NCI-H1417 (cell line): ENCODE measurements around the gene FSIP1.

Source experiments
- DNase-seq, 3 experiments: peaks; one replicate each; lab custom pipeline; 2025; lab: John Stamatoyannopoulos, UW

Gene FSIP1

DNA sequence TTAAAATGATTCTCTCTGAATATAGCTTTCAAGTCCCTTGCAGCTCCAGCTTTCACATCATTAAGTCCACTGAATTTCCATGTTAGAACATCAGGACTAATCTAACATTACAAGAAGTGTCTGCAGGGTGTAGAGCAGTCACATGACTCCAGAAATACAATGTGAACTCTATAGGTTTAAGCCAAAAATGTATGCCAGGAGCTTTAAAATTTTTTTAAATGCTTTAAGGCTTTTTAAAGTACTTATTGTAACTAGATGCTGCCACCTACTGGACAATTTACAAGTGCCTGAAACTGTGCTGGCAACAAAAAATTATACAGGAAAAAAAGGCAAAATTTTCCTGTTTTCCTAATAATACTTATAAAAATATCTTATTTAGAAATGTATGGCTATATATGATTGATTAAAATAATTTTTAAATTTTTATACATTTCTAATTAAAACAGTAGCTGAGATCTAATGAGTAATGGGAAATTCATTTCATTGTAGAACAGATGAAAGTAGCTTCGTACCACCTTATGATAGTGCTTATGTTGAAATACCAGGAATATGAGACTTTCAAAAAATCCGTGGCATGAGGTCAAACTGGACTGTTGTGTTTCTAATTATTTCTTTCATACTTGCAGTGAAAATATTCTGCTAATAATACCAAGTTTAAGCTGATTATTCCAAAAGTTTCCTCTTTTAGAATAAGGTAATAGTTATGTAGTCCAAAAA lies 25.7 kb downstream of the FSIP1 start:
- DNase-seq, result peak; percentile 4 to 64 (median 18)

DNA sequence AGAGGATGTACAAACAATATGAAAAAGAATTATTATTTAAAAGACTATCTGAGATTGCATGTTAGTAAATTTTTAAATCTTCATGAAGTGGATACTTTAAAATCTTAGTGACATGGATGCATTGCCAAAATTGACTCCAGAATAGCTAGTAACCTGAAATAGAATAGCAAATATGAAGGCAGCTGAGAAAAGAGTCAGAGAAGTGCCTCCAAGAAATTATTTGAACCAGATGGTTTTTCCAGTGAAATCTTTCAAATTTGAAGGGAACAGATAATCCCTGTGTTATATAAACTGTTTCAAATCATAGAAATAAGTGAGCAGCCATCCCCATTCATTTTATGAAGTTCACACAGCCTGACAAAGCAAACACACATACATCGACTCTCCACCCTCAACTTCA lies 29.6 kb downstream of the FSIP1 start:
- no peak for DNase-seq

DNA sequence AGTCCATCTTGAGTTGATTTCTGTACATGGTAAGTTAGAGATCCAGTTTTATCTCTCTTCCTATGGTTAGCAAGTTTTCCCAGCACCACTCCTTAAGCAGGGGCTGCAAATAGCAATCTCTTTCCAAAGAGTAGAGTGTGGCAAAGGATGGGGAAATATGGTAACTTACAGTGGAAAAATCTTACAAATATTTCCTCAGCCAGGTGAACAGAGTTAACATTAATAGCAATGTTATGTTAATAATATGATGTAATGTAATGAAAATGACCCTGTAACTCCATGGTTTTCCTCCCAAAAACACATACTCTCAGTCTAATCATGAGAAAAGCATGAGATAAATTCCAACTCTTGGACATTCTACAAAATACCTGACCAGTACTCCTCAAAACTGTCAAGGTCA lies 30.4 kb downstream of the FSIP1 start:
- DNase-seq, result no peak

DNA sequence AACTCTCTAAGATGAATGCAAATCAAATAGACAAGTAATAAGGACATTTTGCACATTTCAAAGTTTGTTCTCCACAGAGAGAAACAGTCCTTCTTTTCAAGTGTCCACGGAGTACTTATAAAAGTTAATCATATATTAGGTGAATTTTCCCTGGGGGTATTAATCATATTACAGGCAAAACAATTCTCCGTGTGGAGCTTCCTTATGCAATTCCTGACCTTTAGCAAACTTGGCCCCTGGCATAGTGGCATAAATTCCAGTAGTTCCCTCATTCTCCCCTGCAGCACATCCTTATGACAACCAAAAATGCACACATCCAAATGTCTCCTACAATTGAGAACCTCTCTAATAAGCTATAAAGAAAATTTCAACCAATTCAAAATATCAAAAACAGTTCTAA lies 34.4 kb downstream of the FSIP1 start:
- no peak for DNase-seq

DNA sequence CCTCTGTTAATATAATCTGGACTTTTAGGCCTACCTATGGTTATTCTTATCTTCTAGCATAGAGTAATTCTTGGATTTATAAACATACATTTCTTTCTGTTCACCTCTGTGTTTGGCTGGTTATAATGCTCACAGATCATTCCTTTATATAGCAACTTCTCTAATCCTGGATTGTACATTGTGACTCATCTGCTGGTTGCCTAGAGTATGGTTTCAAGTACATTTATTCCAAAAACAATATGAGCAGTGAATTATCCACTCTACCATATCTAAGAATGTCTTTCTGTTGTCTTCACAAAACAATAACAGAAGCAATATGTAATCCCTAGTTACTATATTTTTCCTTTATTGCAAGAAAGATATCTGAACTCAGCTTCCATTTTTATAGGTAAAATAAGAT lies 35.3 kb downstream of the FSIP1 start:
- no peak for DNase-seq

DNA sequence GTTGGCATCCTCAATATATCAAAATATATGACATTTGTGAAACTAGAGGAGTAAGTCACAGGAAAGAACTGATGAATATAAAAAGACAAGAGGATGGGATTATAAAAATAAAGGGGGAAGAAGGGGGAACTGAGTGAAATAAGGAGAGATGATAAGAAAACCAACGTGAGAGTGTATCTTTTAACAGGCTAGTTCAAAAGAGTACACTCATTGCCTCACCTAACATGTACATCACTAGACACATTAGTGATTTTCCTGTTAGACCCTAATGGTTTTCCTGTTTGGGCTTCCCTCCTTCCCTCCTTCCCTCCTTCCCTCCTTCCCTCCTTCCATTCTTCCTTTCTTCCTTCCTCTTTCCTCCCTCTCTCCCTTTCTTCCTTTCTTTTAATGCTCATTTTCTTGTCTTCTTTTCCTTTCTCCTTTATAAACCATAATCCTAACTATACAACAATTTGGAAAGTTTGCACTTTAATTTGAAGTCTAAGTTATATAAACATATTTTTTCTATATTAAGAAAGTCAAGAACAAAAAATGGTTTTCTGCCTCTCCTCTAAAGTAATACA lies 35.8 kb downstream of the FSIP1 start:
- DNase-seq, result no peak

DNA sequence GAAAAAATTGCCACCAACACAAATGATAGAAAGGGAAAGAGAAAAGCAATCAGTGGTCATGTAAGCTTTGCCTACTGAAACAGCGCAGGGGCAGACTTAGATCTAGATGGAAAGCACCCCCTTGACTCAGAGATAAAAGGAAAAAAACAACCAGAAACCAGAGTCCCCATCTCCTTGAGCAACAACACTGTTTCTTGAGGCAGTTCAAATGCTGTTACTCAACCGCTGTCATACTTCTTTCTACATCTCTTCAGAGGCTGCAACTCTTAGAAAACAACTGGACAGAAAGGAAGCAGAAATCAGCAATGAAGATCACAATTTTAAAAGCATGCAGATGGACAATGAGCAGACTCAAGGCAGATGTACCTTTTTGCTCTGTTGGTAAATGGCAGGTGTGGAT lies 36.5 kb downstream of the FSIP1 start:
- no peak for DNase-seq

DNA sequence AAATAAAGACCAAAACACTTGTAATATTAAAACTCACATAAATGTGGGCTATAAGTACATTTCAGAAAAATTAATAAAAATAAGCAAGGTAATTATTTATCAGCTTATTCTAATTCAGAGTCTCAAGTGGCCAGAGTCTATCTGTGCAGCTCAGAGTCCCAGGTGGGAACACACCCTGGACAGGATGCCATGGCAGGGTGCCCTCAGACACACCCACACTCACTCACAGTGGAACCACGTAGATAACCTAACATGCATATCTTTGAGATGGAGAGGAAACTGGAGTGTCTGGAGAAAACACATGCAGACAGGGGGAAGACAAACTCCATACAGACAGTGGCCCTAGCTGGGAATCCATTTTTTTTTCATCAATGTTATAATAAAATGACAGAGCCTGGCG lies 37.2 kb downstream of the FSIP1 start:
- DNase-seq, result no peak

DNA sequence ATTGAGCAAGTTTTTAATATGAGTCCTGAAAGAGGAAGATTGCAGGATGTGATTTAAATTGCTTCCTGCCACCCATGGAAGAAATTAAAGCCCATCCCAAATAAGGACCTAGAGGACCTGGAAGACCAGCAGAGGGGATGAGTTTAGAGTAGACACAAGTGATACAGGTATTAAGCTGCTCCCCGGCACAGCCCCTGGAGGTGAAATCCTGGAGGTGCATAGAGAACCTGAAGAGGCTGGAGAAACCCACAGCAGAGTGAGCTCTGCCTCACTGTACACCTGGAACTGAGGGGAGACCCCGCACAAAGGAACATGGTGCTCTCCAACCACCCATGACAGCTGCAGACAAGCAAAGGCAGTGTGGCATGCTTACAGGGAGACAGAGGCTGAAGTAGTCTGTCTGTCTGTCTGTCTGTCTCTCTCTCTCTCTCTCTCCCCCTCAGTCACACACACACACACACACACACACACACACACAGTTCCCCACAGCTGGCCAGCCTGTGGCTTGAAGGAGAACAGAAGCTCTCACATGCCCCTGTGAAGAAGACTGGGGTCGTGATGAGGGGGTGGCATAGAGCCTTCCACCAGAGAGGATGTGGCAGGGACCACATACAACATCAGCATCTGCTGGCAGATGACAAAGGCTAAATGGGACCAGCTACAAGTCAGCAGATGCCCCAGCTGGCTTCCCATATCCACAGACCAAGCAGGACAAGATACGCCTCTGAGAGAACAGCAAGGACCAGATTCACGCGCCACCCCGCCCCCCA lies 38.1 kb downstream of the FSIP1 start:
- no peak for DNase-seq

DNA sequence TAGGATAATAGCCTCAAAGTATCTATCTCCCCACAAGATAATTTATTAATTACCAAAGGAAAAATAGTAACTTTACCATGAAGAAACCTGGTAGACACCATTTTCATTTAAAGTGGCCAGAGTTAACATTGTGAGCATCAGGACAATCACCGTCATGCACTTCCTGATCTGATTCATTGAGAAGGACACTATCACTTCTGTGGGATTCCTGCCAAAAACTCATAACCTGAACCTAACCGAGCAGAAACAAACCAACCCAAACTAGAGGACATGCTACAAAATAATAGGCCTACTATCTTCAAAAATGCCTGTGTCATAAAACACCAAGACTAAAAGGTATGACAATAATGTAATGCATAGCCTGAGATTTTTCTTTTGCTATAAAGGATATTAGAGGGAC lies 39.0 kb downstream of the FSIP1 start:
- DNase-seq, result no peak

DNA sequence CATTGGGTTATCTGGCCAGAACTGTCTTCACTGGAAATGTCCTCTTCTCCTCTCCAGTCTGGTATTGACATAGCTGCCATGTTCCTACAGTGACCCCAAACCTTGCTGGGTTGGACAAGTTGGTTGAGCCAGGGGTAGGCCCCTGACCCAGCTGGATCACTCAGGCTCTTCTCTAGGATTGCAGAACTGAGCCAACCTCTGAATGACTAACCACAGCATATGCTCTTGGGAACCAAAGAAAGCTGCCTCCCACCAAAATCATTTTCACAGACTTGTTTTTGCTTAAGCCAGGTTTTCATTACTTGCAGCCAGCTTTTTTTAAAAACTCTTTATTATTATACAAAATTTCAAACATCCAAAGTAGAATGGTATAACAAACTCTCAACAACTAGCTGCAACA lies 41.4 kb downstream of the FSIP1 start:
- no peak for DNase-seq

DNA sequence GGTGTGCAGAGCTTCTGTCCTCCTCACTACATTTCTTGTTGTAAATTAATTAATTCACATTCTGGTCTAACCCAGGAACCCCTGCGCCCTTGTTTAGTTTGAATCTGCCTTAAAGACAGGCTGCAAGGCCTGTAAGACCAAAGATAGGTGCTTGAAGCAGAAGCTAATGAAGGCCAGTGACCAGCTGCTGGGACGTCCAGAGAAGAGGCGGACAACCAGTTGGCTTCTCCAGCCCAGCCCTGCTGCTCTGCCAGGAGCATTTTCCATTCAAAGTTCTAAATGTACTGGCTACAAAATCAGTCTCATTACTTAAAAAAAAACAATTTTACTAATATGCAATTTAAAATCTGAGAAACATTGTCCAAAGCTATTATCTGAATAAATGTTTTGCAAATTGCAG lies 43.6 kb downstream of the FSIP1 start:
- no peak for DNase-seq

DNA sequence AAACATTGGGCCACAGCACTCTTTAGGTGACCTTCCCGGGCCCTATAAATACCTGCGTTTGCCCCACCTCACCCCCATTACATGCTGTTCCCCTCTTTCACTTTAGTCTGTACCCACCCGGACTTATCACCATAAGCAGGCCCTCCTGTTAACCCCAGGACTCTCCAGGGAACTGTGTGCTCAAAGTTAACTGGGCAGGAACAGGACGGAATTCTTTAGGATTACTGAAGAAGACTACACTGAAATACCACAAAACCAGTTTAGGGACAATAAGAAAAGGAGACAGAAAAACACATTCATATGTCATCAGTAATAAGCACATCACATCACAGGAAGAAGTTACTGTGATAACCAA lies 45.5 kb downstream of the FSIP1 start:
- DNase-seq, result no peak

DNA sequence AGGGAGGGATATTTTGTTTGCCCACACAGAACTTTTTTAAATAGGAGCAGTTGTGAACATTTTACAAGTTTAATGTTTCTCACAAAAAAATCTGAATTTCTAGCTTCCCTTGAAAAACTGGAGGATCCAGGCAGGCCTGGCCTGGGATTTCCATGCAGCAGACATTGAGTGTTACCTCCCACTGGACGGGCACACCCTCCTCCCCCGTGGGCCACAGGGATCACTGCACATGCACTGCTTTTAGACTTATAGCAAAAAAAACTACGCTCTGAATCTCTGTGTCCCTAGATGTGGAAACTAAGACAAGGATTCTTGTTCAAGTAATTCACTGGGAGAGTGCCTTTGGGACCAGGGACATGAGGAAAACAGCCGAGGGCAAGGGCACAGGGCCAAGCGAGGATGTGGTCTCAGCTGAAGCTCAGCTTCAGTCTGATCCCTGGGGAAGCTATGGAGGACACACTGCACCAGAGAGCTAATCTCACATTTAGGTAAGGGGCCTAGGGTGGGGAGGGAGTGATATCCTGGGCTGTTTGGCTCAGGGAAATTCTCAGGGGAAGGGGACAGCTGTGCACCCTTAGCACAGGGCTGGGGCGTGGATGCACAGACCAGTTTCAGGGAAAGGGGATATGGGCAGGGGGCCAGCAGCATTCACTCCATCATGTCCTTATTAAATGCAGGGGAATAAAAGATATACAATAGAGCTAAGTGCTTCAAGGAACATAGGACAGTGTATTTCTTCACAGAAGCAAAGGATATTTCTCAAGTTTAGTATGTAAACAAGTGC lies 46.0 kb downstream of the FSIP1 start:
- no peak for DNase-seq

DNA sequence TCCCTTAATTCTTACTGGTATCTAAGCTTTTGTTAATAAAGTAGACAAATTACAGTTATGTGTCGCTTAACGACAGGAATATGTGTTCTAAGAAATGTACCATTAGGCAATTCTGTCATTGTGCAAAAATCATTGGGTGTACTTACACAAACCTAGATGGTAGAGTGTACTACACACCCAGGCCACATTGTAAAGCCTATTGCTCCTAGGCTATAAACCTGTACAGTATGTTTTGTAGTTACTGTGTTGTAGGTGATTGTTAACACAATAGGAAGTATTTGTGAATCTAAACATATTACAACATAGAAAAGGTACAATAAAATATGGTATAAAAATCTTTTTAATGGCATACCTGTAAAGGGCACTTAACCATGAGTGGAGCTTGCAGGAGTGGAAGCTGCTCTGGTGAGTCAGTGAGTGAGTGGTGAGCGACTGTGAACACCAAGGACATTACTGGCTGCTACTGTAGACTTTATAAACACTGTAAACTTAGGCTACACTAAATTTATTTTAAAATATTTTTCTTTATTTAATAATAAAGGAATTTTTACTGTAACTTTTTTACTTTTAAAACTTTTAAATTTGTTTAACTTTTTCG lies 47.4 kb downstream of the FSIP1 start:
- no peak for DNase-seq

DNA sequence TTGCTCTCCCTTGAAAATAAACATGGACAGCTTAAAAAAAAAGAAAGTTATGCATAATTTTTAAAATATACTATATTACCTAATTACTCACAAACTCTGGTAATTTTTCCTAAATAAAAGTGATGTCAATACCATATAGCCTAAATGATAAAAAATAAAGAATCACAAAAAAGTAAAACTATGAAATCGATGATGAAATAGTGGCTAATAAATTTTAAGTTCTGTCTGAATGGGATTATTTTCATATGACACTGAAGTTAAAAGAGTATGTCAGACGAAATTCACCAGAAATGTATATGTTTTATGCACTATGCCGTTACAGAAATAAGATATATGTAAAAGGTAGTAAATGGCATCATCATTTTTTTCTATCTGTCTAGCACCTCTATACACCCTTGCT lies 51.4 kb downstream of the FSIP1 start:
- DNase-seq, result no peak

DNA sequence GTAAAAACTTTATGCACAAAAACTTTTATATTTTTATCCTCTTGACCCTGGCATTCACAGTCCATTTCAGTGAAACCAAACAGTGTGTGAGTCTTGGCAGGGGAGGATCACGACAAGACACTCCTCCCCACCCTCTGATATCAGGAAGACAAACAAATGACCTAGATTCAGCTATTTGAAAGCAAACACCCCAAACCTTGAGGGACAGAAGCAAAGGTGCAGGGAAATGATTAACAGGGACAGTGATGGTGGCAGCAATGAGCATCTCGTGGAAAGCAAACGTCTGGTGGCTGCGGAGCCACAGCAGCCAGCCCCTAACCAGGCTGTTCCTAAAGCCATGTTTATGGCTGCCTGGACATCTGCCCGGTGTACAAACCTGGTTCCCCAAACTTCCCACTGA lies 52.1 kb downstream of the FSIP1 start:
- DNase-seq, result no peak

DNA sequence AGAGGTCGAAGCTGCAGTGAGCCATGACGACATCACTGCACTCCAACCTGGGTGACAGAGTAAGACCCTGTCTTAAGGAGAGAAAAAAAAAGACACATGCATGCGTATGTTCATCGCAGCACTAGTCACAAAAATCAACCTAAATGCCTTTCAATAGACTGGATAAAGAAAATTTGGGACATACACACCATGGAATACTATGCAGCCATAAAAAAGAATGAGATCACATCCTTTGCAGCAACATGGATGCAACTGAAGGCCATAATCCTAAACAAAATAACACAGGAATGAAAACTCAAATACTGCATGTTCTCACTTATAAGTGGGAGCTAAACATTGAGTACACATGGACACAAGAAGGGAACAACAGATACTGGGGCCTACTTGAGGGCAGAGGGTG lies 53.1 kb downstream of the FSIP1 start:
- no peak for DNase-seq

DNA sequence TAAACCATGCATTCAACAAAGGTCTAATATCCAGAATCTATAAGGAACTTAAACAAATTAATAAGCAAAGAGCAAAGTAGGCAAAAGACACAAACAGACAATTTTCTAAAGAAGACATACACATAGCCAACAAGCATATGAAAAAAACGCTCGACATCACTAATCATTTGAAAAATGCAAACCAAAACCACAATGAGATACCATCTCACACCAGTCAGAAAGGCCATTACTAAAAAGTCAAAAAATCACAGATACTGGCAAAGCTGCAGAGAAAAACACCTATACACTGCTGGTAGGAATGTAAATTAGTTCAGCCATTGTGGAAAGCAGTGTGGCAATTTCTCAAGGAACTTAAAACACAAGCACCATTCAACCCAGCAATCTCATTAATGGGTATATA lies 53.8 kb downstream of the FSIP1 start:
- DNase-seq, result no peak

DNA sequence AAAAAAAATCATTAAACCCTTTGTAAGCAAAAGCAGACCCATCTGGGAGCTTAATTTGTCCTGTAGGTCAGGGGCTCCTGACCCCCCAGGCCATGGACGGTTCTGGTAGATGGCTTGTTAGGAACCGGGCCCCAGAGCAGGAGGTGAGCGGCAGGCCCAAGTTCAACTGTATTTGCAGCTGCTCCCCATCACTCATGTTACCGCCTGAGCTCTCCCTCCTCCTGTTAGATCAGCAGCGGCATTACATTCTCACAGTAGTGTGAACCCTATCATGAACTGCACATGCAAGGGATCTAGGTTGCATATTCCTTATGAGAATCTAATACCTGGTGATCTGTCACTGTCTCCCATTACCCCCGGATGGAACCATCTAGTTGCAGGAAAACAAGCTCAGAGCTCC lies 60.7 kb downstream of the FSIP1 start:
- no peak for DNase-seq

DNA sequence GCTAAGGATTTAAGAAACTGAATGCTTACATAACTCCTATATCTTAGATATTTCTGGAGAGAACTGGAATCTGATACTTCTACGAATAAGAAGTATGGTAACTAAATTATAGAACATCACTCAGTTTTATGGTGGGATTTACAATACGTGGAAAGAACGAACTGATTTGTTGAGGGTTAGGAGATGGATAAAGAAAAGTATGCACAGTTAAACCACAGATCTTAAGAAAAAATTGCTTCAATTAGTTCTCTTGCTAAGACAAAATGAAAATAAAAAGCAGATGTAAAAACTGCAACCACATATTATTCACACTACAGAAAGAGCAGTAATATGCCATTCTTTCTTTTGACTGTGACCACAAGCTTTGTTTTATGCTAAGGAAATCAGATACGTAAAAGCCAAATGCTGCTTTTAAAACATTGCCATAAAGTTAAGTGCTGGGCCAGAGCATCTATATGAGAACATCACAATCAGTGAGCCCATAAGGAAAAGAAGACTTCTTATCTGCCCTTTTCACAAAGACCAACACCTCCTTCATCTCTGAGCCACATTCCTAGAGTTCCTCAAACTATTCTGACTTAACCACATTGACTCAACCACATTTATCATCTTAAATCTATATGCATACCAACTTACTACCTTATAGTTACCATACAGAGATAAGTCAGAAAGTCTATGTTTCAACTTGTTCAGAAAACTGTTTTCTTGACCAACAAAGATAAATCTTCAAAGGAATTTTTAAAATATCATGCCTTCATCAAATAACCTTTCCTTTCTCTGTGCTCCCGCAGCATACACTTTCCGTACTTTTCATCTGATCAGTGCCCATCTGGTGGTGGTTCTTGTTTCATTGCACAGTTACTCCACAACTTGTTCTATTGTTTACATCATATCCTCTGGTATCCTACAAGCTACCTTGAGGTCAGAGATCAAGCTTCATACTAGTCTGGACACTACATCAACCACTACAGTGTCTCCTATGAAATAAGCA lies 61.7 kb downstream of the FSIP1 start:
- DNase-seq, result no peak
